DMS 273 (cell line): Measurements from ENCODE around the gene RNF111.
"Not testable (repeated sequence)": the region's sequence is repeated elsewhere in the genome, so short reads cannot be mapped to it uniquely, and the experiment has no call there.

Experiments
- DNase-seq: peaks from one replicate; lab custom pipeline; 2025; ENCODE audit not compliant: unreplicated experiment; lab: John Stamatoyannopoulos, UW

Gene RNF111

DNA sequence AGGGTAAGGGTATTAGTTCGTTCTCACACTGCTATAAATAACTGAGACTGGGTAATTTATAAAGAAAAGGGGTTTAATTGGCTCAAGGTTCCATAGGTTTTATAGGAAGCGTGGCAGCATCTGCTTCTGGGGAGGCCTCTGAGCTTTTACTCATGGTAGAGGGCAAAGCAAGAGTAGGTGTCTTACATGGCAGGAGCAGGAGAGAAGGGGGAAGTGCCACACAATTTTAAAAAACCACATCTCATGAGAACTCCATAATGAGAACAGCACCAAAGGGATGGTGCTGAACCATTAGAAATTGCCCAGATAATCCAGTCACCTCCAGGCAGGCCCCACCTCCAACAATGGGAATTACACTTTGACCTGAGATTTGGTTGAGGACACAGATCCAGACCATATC, 12.2 kb downstream of the RNF111 start:
- no peak for DNase-seq

DNA sequence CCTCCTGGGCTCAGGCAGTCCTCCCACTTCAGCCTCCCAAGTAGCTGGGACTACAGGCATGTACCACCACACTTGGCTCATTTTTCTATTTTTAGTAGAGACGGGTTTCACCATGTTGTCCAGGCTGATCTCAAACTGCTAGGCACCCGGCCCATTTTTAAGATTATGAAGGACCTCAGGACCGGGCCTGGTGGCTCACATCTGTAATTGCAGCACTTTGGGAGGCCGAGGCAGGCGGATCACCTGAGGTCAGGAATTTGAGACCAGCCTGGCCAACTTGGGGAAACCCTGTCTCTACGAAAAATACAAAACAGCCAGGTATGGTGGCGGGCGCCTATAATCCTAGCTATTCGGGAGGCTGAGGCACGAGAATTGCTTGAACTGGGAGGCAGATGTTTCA, 12.8 kb downstream of the RNF111 start:
- not testable (repeated sequence) for DNase-seq

DNA sequence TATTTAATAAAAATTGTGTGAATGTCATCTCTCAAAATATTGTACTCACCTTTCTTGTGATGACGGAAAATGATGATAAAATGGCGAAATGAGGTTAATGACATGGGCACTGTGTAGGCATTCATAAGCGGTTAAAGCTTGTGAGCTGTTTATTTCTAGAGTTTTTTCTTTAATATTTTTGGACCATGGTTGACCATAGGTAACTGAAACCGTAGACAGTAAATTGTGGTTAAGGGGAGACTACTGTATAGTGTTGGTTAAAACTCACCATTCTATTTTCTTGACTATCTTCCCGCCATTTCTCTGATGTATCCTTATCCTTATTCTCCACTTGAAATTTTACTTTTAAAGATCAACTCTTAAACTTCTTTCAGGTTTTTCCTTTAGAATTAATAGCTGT, 14.5 kb downstream of the RNF111 start:
- DNase-seq = no peak

DNA sequence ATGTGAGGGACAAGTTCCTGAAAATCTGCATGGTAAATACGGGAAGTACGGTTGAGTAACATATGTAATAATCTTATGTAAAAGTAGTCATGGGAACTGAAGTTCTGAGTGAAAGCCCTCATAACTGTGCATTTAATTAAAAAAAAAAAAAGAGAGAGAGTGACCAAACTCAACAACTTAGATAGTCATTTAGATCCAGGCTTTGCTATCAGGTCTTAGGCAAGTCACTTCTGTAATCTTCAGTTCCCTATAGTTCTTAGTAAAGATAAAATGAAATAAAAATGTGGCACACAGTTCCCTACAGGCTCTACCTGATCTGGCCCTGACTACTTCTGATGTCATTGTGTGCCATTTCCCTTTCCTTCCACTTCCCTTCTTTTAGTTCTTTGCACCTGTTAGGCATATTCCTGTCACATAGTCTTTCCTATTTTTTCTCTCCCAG, 15.0 kb downstream of the RNF111 start:
- DNase-seq = no peak

DNA sequence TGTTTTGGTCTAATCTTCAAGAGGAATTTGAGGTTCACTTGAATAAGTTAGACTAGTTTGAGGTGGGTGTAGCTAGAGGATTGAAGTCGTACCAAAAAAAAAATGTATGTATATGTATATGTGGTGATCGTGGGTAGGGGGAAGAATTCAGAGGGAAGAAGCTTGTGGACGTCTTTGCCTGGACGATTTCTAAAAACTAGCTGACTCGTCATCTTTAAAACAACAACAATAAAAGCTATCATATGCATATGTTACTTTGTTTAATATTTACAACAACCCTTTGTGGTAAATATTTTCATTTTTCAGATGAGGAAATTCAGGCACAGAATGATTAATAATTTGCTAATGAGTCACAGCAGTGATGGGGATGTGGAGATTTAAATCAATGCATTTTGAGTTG, 18.1 kb downstream of the RNF111 start:
- no peak for DNase-seq

DNA sequence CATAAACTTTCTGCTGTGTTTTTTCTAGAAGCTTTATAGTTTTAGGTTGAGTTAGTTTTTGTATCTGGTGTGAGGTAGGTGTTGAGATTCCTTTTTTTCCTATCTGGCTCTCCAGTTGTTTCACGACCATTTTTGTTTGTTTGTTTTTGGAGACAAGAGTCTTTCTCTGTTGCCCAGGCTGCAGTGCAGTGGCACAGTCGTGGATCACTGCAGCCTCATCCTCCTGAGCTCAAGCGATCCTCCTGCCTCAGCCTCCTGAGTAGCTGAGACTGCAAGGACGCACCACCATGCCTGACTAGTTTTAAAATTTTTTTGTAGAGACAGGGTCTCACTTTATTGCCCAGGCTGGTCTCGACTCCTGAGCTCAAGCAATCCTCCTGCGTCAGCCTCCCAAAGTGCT, 20.6 kb downstream of the RNF111 start:
- no peak for DNase-seq

DNA sequence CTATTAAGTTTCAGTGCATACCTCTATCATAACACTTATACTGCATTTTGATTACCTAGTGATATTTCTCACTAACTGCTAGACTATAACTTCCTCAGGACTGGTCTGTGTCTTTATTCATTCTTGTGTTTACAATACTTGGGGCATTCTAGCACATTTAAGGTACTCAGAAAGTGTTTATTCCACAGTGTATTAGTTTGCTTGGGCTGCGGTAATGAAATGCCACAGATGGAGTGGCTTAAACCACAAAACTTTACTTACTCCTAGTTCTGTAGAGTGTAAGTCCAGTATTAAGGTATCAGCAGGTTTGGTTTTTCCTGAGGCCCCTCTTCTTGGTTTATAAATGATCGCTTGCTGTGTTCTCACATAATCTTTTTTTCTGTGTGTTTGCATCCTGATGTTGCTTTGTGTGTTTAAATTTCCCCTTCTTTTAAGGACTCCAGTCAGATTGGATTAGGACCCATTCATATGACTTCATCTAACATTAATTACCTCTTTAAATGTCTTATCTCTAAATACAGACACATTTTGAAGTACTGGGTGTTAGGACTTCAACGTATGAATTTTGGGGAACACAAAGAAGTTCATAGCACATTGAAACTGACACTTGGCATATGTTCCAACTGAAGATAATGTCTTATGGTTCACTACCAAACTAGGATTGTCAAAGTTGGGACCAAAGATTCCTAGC, 23.9 kb downstream of the RNF111 start:
- no peak for DNase-seq

DNA sequence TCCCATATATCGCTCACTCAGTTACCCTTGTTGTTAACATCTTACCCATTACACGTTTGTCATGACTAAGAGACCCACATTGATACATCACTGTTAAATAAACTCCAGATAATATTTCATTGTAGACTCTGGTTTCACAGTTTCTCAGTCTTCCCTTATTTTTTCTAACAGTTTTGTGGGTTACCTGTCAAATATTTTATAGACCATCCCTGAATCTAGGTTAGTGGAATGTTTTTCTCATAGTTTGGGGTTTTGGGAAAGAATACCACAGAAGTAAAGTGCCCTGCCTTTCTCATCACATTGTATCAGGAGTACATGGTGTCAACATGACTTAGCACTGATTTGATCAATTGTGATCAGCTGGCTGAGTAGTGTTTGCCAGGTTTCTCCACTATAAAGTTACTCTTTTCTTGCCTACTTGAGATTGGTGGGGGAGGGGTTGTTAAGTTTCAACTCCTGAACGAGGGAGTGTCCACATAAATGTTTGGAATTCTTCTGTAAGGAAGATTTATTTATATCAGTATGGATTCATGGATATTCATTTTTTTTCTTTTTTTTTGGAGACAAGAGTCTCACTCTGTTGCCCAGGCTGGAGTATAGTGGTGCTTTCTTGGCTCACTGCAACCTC, 25.9 kb downstream of the RNF111 start:
- no peak for DNase-seq

DNA sequence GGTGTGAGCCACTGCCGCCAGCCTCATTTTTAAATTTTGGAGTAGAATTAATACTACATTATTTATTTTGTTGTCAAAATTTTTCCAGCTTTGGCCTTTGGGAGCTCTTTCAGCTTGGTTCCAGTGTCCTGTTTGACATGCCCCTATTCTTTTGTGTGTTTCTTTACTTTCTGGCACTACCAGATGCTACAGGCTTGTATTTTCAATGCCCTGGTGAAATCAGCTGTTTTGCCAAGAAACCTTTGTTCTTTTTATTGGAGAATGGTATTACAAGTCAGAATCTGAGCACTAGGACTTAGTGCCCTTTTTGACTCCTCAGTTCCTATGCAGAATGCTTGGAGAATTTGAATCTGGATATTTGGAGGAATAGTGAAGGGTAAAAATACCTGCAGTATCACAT, 26.6 kb downstream of the RNF111 start:
- no peak for DNase-seq

DNA sequence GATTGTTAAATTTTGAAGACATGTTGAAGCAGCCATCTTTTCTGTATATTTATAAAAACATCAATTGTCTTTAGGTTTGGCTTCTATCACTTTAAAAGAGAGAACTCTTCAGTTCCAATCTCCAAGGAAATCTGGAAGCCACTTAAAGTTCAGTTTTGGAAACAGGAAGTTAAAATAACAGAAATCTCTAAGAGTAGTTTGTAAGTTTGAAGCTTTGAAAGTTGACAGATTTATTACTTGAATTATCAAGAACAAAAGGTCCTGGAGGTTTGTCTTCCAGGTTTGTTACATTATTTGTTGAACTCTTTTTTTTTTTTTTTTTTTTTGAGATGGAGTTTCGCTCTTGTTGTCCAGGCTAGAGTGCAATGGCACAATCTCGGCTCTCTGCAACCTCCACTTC, 30.0 kb downstream of the RNF111 start:
- DNase-seq = no peak

DNA sequence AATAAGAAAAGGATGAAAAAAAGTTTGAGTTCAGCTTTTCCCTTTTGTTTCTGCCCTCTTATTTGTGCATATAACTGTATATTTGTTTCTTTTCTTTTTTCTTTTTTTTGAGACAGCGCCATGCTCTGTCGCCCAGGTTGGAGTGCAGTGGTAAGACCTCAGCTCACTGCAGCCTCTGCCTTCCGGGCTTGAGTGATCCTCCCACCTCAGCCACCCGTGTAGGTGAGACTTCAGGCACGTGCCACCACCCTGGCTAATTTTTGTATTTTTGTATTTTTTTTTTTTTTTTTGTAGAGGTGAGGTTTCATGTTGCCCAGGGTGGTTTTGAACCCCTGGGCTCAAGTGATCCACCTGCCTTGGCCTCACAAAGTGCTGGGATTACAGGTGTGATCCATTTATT, 31.4 kb downstream of the RNF111 start:
- no peak for DNase-seq

DNA sequence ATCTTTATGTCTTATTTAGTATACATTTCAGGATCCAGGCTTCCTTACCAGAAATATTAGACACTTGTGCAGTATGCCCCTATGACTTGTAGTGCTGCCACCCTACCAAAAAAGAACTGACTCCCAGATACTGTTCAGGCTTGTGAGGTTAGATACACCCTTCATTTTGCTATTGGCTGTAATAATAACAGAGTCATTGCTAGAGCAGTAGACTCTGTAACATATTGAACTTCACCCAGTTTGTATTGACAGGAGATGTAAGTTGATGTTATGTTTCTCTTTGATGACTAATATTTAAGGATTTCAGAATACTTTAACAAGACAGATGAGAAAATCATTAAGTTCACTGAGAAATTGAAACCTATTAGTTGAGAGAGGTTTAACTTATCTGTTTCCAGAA, 32.9 kb downstream of the RNF111 start:
- no peak for DNase-seq

DNA sequence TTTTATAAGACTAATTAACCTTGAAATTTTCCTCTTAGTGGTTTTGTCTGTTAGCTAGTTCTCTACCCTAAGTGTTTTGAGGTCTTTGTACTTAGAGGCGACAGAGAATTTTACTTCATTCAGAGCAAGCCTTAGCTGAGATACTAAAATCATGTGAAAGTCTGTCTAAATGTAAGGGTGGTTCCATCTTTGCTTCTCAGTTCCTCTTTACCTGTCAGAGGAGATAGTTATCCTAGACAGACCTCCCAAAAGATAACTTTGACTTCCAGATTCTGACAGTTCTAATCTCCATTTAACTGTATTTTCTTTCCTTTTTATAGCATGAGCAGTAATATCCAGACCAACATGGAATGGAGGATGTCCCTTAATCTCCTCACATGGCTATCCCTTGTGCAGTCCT, 34.7 kb downstream of the RNF111 start:
- no peak for DNase-seq

DNA sequence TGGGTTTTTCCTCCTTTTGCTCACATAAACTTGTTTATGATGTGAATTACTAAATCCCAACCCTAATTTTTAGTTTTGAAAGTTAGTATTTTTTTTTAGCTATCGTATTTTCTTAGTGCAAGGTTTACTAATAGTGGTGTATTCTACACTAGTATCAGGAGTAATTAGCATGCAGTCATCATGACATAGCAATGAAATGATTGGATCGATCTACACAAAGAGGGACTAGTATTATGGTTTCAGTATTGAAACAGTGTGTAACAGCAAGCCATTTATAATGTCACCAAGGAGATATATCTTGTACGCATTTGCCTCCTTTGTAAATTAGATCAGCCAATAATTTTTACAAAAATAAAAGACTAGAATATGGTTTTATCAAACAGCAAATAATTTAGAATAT, 38.7 kb downstream of the RNF111 start:
- DNase-seq = no peak

DNA sequence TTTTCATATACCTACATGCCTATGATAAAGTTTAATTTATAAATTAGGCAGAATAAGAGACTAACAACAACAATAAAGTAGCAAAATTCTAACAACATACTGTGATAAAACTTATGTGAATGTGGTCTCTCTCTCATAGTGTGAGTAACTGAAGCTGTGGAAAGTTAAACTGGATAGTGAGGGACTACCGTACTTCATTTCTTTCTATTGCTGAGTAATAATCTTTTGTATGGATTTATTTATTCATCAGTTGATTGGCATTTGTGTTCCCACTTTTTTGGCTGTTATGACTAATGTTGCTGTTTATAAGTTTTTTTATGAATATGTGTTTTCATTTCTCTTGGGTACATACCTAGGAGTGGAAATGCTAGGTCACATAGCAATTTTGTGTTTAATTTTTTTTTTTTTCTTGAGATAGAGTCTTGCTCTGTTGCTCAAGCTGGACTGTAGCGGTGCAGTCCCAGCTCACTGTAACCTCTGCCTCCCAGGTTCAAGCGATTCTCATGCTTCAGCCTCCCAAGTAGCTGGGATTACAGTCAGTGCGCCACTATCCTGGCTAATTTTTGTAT, 41.0 kb downstream of the RNF111 start:
- no peak for DNase-seq

DNA sequence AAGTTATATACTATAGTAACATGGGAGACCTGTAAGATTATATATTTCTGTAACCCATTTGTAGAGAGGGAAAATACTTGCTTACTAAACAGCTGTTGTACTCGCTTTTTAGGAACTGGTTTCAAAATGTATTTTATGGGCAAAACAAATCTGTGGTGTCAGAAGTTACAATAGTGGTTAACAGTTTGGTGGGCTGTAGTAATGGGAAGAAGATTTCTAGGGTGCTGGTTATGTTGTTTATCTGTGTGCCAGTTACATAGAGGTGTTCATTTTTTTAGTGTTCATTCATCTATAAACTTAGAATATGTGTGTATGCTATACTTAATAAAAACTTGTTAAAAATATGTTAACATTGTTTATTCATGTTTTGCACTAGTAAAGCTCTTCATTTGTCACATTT, 42.1 kb downstream of the RNF111 start:
- no peak for DNase-seq

DNA sequence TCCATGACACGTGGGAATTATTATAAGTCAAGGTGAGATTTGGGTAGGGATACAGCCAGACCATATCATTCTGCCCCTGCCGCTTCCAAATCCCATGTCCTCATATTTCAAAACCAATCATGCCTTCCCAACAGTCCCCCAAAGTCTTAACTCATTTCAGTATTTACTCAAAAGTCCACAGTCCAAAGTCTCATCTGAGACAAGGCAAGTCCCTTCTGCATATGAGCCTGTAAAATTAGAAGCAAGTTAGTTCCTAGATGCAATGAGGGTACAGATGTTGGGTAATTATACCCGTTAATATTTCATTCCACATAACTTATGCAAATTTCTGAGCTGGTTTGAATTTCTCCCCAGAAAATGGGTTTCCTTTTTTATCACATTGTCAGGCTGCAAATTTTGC, 47.7 kb downstream of the RNF111 start:
- no peak for DNase-seq

DNA sequence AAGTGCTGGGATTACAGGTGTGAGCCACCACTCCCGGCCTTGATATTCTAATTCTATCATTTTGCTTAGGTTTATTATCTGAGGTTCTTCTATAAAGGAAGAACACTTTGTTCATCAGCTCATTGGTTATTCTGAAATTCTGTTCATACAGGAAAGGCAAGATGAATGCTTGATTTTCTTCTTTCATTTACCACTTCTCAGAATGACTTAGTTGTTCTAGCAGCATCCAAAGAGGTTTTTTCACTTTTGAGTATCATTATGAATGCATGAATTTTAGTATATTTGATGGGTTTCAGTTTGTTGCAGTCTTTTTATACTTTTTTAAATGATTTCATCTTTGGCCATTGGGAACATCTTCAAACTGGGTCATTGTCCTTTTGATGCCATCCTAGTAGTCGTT, 51.8 kb downstream of the RNF111 start:
- DNase-seq = no peak

DNA sequence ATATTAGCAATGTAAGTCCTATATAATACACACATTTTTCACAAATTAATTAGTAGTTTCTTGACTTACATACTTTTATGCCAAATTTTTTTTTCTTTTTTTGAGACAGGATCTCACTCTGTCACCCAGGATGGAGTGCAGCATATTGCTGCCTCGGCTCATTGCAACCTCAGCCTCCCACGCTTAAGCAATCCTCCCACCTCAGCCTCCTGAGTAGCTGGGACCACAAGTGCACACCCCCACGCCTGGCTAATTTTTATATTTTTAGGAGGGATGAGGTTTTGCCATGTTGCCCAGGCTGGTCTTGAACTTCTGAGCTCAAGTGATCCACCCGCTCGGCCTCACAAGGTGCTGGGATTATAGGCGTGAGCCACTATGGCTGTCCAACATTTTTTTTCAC, 54.6 kb downstream of the RNF111 start:
- no peak for DNase-seq

DNA sequence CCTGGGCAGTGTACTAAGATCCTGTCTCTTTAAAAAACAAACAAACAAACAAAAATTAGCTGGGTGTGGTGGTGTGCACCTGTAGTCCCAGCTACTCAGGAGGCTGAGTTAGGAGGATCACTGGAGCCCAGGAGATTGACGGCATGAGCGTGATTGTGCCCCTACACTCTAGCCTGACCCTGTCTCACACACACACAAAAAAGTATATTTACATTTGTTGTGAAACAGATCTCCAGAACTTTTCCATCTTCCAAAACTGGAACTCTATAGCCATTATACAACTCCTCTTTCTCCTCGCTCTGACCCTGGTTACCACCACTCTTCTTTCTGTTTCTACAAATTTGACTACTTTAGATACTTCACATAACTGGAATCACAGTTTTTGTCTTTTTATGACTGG, 61.4 kb downstream of the RNF111 start:
- no peak for DNase-seq

DNA sequence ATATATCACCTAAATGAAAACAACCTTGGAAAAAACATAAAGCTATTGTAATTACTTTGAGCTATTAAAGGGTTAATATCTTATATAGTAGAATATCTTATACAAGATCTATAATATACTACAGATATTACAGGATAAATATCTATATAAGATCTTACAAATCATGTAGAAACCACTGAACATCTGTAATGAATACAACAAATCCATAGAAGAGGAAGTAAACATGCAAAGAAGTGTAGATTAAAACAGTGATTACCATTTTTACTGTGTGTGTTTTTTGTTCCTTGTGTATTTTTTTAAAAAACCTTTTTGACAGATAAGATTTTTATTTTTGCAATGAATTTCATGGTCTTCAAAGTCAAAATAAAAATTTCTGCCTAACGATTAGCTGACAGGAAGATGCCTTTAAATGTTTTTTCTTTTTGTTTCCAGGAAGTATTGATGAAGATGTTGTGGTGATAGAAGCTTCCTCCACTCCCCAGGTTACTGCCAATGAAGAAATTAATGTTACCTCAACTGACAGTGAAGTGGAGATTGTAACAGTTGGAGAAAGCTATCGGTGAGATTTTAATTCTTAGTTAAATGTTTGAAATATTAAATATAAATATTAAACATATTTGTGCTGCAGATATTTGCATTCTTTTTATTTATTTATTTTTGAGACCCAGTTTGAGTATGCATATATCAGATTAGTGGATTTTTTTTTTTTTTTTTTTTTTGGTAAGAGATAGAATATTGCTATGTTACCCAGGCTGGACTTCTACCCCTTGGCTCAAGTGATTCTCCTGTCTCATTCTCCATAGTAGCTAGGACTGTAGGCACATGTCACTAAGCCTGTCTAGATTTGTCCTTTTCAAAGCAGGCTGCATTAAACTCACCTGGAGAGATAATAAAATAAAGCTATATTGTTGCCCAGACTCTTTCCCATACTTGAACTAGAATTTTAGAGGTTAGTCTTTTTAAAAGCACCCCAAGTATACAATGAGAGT, 64.7 kb downstream of the RNF111 start:
- no peak for DNase-seq
